Loucy (cell line): ENCODE data around the gene AATK.

ENCODE experiments used
- H2AFZ ChIP-seq: fragments of 200-600 bp; sonication (generic); 2 replicates; pipeline ENCODE4 v1.6.0; 2016; ENCODE audit warnings: antibody characterized with exemption, mild to moderate bottlenecking, low read length, moderate library complexity
- H3F3A ChIP-seq: fragments of 200-600 bp; 2 replicates; pipeline ENCODE4 v1.6.0; 2016; ENCODE audit warnings: antibody characterized with exemption, low read depth, mild to moderate bottlenecking
- H3K27me3 ChIP-seq: fragments of 200-600 bp; sonication (generic); 2 replicates; pipeline ENCODE4 v1.6.1; 2014; ENCODE audit warnings: low read length, mild to moderate bottlenecking; ENCODE audit not compliant: insufficient read depth, poor library complexity, severe bottlenecking
- H3K36me3 ChIP-seq: fragments of 200-600 bp; sonication (generic); 2 replicates; pipeline ENCODE4 v1.6.1; 2016; ENCODE audit warnings: low read length; ENCODE audit not compliant: insufficient read depth
- H3K4me1 ChIP-seq: fragments of 200-600 bp; sonication (generic); 2 replicates; pipeline ENCODE4 v1.5.1; 2014; ENCODE audit warnings: low read length, mild to moderate bottlenecking; ENCODE audit not compliant: insufficient read depth, poor library complexity, severe bottlenecking
- H3K4me2 ChIP-seq: fragments of 200-600 bp; sonication (generic); 2 replicates; pipeline ENCODE4 v1.6.0; 2014; ENCODE audit warnings: antibody characterized with exemption, low read length, low read depth, mild to moderate bottlenecking; ENCODE audit not compliant: poor library complexity, severe bottlenecking
- H3K4me3 ChIP-seq: fragments of 200-600 bp; sonication (generic); 2 replicates; pipeline ENCODE4 v1.5.1; 2014; ENCODE audit warnings: low read length, mild to moderate bottlenecking, mixed read lengths; ENCODE audit not compliant: poor library complexity, severe bottlenecking
- H3K79me2 ChIP-seq: fragments of 200-600 bp; sonication (generic); 2 replicates; pipeline ENCODE4 v1.6.1; 2014; ENCODE audit warnings: low read length; ENCODE audit not compliant: insufficient read depth
- H3K9ac ChIP-seq: fragments of 200-600 bp; sonication (generic); 2 replicates; pipeline ENCODE4 v1.6.0; 2014; ENCODE audit warnings: mild to moderate bottlenecking, low read depth, low read length, moderate library complexity; ENCODE audit not compliant: poor library complexity, severe bottlenecking
- H3K9me2 ChIP-seq: fragments of 200-600 bp; sonication (generic); replicated peaks from 2 replicates; pipeline ENCODE4 v1.6.1; 2016; ENCODE audit warnings: low read depth, low read length, mixed read lengths
- H3K9me3 ChIP-seq: fragments of 200-600 bp; sonication (generic); 2 replicates; pipeline ENCODE4 v1.6.1; 2014; ENCODE audit warnings: mild to moderate bottlenecking, antibody characterized with exemption, low read length, low read depth; ENCODE audit not compliant: insufficient read depth
- H4K20me1 ChIP-seq: fragments of 200-600 bp; sonication (generic); 2 replicates; pipeline ENCODE4 v1.6.0; 2014; ENCODE audit warnings: antibody characterized with exemption, low read length, mild to moderate bottlenecking; ENCODE audit not compliant: insufficient read depth, poor library complexity, severe bottlenecking
- CTCF ChIP-seq: fragments of 200-600 bp; sonication (generic); conservative IDR thresholded peaks from 2 replicates; pipeline ENCODE4 v1.5.1; 2014; ENCODE audit warnings: mild to moderate bottlenecking, antibody characterized with exemption, low read length
- EZH2phosphoT487 ChIP-seq: fragments of 200-600 bp; IDR thresholded peaks from 2 replicates; pipeline ENCODE4 v1.6.1; 2018; ENCODE audit warnings: antibody characterized with exemption, mild to moderate bottlenecking, moderate library complexity, borderline replicate concordance

AATK gene

DNA sequence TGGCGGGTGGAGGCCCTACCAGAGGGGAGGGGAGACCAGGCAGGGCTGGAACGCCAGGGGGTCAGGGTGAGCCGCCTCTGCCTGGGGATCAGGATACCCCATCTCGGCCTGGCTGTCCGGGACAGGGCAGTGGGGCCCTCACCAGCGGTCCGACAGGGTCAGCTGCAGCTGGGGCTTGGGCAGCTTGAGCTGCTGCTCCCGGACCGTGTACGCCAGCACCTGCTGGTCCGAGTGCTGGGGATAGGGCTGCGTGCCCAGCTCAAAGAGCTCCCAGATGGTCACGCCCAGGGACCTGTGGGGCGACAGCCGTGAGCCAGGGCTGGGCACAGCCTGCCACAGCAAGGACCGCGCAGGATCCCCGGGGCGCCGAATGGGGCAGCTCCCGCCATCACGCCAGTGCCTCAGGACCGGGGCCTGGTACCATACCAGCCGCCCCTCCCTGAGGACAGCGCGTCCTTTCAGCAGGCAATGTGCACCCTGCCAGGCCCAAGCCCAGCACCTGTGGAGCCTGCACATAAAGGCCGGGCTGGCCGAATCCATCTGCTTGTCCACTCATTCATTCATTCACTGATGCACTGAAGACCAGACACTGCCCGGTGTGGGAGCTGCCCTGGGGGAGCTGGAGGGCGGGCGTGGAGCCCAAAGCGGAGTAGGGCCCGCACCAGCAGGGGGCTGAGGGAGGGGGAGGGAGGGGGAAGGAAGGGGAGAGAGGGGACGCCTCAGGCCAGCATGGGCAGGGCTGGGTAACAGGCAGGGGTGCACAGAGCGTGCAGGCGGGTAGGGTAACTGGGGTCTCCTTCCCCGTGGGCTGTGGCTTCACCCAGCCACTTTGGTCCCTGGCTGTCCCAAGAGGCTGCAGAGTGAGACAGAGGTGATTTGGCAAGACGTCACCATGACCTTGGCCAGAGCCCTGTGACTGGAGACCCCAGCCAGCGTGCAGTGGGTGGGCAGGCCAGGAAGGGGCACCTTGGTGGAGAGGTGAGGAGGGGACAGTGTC, 42.7 kb downstream of the AATK start:
- no peaks in the 10 kb centered on the region for H4K20me1 ChIP-seq
- TF ChIP-seq CTCF: no peak
- H2AFZ ChIP-seq: no peak overlapping the region
- no peaks in the 10 kb centered on the region for H3F3A ChIP-seq
- no peak overlapping the region for H3K4me2 ChIP-seq
- no peaks in the 10 kb centered on the region for H3K9me2 ChIP-seq
- no peaks in the 10 kb centered on the region for H3K9me3 ChIP-seq
- no peaks in the 10 kb centered on the region for H3K27me3 ChIP-seq
- H3K79me2 ChIP-seq: no peaks in the 10 kb centered on the region
- no peaks in the 10 kb centered on the region for H3K36me3 ChIP-seq
- H3K9ac ChIP-seq: no peak overlapping the region
- H3K4me3 ChIP-seq: no peak overlapping the region
- no peaks in the 10 kb centered on the region for H3K4me1 ChIP-seq

DNA sequence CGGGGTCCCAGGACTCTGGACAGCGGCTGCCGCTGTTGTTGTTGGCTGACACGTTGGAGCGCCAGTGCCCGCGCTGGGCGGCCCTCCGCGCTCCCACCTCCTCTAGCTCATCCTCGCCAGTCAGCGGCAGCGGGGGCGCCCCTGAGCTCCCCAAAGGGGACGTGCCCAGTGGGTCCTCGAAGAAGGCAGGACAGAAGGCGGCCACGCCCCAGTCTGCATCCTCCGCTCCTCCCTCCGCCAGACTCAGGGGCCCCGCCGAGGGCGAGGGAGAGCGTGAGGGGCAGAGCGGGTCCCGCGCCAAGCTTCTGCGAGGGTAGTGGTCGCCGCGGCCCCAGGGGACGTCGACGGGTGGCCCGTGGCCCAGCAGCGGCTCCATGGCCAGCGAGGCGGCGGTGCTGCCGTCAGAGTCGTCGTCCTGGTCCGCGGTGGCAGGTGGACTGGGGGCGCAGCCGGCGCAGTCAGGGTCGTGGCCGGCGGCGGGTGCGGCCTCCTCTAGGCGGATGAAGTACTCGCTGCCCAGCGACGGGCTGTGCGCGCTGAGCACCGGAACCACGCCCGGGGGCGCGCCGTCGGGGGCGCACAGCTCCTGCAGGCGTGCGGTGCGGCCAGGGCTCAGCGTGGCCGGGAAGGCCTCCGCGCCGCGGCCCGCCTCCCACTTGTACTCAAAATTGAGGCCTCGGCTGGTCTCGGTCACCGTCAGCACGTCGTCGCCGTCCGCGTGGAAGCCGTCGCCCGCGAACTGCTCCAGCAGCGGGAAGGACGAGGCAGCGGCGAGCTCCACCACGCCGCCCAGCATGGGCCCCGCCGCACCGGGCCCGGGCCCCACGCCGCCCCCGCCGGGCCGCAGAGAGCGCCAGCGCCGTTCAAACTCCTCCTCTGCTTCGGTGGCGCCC, 43.9 kb downstream of the AATK start:
- no peaks in the 10 kb centered on the region for H3K27me3 ChIP-seq
- H3K4me1 ChIP-seq: no peaks in the 10 kb centered on the region
- H3F3A ChIP-seq: no peaks in the 10 kb centered on the region
- no peak for TF ChIP-seq CTCF
- TF ChIP-seq EZH2phosphoT487: no peak
- no peak overlapping the region for H3K4me2 ChIP-seq
- no peaks in the 10 kb centered on the region for H3K9me3 ChIP-seq
- H3K9ac ChIP-seq: no peak overlapping the region
- H2AFZ ChIP-seq: no peak overlapping the region
- H3K79me2 ChIP-seq: no peaks in the 10 kb centered on the region
- H3K36me3 ChIP-seq: no peaks in the 10 kb centered on the region
- H4K20me1 ChIP-seq: no peaks in the 10 kb centered on the region
- H3K4me3 ChIP-seq: no peak overlapping the region
- no peaks in the 10 kb centered on the region for H3K9me2 ChIP-seq

DNA sequence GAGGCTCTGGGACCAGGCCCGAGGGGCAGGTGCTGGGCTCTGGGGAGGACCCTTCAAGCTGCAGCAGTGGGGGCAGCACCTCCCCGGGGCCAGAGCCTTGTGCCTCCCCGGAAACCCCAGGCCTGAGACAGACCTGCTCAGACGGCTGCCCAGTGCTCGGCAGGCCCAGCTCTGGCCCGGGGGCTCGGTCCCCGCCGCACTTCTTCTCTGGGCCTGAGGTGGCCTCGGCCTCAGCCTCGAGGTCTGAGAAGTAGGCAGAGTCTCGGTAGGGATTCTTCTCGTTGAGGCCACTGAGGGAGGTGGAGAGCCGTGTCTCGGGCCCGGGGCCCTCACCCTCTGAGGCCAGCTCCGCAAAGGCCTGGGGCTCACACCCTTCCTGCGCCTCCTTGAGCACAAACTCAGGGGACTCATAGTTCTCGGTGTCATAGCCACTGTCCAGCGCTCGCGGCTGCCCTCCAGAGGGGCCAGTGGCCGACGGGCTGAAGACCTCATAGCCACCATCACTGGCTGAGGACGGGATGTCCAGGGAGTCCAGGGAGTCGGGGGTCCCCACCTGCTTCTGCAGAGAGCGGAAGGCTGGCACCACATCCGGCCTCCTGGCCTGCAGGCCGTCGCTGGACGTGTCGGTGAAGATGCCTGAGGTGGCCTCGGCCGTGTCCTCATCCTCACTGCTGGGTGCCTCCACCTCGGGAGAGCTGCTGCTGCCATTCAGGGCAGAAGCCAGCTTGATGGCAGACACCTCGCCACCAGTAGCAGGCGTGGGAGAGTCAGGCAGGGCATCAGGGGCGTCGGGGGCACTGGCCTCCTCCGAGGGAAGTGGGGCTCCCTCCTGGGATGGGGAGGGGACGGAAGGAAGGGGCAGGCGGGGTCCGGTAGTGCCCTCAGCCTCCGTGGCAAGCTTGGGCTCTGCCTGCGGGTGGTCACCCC, 45.1 kb downstream of the AATK start:
- no peaks in the 10 kb centered on the region for H3K4me1 ChIP-seq
- H3K27me3 ChIP-seq: no peaks in the 10 kb centered on the region
- H3F3A ChIP-seq: no peaks in the 10 kb centered on the region
- H3K79me2 ChIP-seq: no peaks in the 10 kb centered on the region
- no peak overlapping the region for H2AFZ ChIP-seq
- H3K4me2 ChIP-seq: no peak overlapping the region
- H3K36me3 ChIP-seq: no peaks in the 10 kb centered on the region
- no peak overlapping the region for H3K4me3 ChIP-seq
- no peak overlapping the region for H3K9ac ChIP-seq
- H3K9me3 ChIP-seq: no peaks in the 10 kb centered on the region
- no peaks in the 10 kb centered on the region for H4K20me1 ChIP-seq
- no peaks in the 10 kb centered on the region for H3K9me2 ChIP-seq
- TF ChIP-seq EZH2phosphoT487: no peak
- no peak for TF ChIP-seq CTCF
